ENCODE data around the gene ZNF408.

GRCh38 chr11:46727952-46728658, 27.3 kb downstream of the ZNF408 start:
- no peak for TF ChIP-seq EZH2 (IDR thresholded peaks at IDR 0.05)
- no peak for TF ChIP-seq POLR2AphosphoS5 (IDR thresholded peaks at IDR 0.05; ENCODE audit: borderline replicate concordance, low read depth, low read length)
- TF ChIP-seq FOXP2 (optimal IDR thresholded peaks at IDR 0.05; ENCODE audit: control extremely low read depth, extremely low read length, insufficient read depth): no peak

Data from SK-N-MC (cell line).